Osteoblast (primary cell): Measurements from ENCODE around the gene CAMTA1. TPM values are rescaled to one million over a fixed set of nuclear protein-coding genes. Genes with fewer than 3 reads are reported as not detected.
A peak's percentile ranks its signal among the peaks of the same experiment; 100 is the strongest.

Experiments used
- DNase-seq: peaks from one replicate; pipeline ENCODE4 v3.0.0; 2011; ENCODE audit warnings: low spot score, mixed read lengths; ENCODE audit not compliant: insufficient read length; ENCODE audit errors: missing footprints
- H2AFZ ChIP-seq: 2 replicates; pipeline ENCODE4 v1.6.0; 2011; ENCODE audit warnings: mild to moderate bottlenecking, low read length
- H3K27ac ChIP-seq: 2 replicates; pipeline ENCODE4 v1.5.1; 2011; ENCODE audit warnings: mild to moderate bottlenecking, low read depth, low read length, moderate library complexity
- H3K27me3 ChIP-seq: 2 replicates; pipeline ENCODE4 v1.6.0; 2012; ENCODE audit warnings: mild to moderate bottlenecking, control low read depth, inconsistent platforms, low read length, moderate library complexity; ENCODE audit not compliant: insufficient read depth
- H3K36me3 ChIP-seq: 2 replicates; pipeline ENCODE4 v1.5.1; 2011; ENCODE audit warnings: mild to moderate bottlenecking, low read length, control low read depth, moderate library complexity; ENCODE audit not compliant: insufficient read depth
- H3K4me1 ChIP-seq: 2 replicates; pipeline ENCODE4 v1.5.1; 2011; ENCODE audit warnings: mild to moderate bottlenecking, low read length, control low read depth, moderate library complexity; ENCODE audit not compliant: insufficient read depth
- H3K4me2 ChIP-seq: 2 replicates; pipeline ENCODE4 v1.6.0; 2011; ENCODE audit warnings: mild to moderate bottlenecking, low read length; ENCODE audit not compliant: insufficient read depth
- H3K4me3 ChIP-seq: fragments of 200-600 bp; sonication (generic); 3 replicates; pipeline ENCODE4 v1.5.1; 2012; ENCODE audit warnings: mild to moderate bottlenecking, low read length, inconsistent platforms; ENCODE audit not compliant: insufficient read depth
- H3K79me2 ChIP-seq: 2 replicates; pipeline ENCODE4 v1.6.0; 2012; ENCODE audit warnings: mild to moderate bottlenecking, low read length, control low read depth, inconsistent platforms; ENCODE audit not compliant: insufficient read depth
- H3K9me3 ChIP-seq: 2 replicates; pipeline ENCODE4 v1.5.1; 2011; ENCODE audit warnings: low read depth, low read length, control low read depth
- H4K20me1 ChIP-seq: 2 replicates; pipeline ENCODE4 v1.6.0; 2012; ENCODE audit warnings: mild to moderate bottlenecking, low read length, control low read depth; ENCODE audit not compliant: insufficient read depth
- total RNA-seq: library from RNA; depleted of rRNA; stranded (reverse); fragments of >200 nt; gene quantifications from 2 replicates; pipeline ENCODE4 v1.2.3, GENCODE V29; 2012
- TF ChIP-seq, protein P1 (sequence below): IDR thresholded peaks from 2 replicates; pipeline ENCODE4 v1.5.1; 2011; ENCODE audit warnings: mild to moderate bottlenecking, low read depth, low read length, moderate library complexity; ENCODE audit errors: extremely low read depth

Gene CAMTA1
- total RNA-seq, 1 donor: 47.4 TPM

DNA sequence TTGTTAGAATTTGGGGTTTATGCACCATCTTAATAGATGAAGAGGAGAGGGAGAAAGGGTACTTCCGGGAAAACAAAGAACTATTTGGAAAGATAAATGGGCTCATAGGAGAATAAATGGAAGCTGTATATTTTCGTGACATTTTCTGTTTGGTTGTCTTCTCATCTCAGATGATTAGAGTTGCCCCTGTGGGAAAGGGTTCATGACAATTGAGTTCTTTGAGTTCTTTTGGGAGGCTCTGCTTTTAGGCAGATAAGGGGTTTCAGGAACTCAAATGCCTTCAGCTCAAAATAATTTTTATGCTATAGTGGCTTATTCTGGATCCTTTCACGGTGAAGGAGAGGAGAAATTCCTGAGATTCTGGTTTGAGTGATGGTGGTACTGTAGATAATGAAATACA, 63.6 kb downstream of the CAMTA1 start:
- H4K20me1 ChIP-seq: no peaks in the 10 kb centered on the region
- no peak overlapping the region for H3K27ac ChIP-seq
- H3K36me3 ChIP-seq: peaks cover 9% of the 10 kb centered on the region
- no peak for DNase-seq
- H3K79me2 ChIP-seq: peaks cover 12% of the 10 kb centered on the region
- no peak overlapping the region for H3K4me3 ChIP-seq
- TF ChIP-seq, protein P1, sequence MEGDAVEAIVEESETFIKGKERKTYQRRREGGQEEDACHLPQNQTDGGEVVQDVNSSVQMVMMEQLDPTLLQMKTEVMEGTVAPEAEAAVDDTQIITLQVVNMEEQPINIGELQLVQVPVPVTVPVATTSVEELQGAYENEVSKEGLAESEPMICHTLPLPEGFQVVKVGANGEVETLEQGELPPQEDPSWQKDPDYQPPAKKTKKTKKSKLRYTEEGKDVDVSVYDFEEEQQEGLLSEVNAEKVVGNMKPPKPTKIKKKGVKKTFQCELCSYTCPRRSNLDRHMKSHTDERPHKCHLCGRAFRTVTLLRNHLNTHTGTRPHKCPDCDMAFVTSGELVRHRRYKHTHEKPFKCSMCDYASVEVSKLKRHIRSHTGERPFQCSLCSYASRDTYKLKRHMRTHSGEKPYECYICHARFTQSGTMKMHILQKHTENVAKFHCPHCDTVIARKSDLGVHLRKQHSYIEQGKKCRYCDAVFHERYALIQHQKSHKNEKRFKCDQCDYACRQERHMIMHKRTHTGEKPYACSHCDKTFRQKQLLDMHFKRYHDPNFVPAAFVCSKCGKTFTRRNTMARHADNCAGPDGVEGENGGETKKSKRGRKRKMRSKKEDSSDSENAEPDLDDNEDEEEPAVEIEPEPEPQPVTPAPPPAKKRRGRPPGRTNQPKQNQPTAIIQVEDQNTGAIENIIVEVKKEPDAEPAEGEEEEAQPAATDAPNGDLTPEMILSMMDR: no peak
- no peaks in the 10 kb centered on the region for H3K9me3 ChIP-seq
- H2AFZ ChIP-seq: no peak overlapping the region
- peaks cover 9% of the 10 kb centered on the region for H3K4me1 ChIP-seq
- no peak overlapping the region for H3K4me2 ChIP-seq
- H3K27me3 ChIP-seq: no peaks in the 10 kb centered on the region

DNA sequence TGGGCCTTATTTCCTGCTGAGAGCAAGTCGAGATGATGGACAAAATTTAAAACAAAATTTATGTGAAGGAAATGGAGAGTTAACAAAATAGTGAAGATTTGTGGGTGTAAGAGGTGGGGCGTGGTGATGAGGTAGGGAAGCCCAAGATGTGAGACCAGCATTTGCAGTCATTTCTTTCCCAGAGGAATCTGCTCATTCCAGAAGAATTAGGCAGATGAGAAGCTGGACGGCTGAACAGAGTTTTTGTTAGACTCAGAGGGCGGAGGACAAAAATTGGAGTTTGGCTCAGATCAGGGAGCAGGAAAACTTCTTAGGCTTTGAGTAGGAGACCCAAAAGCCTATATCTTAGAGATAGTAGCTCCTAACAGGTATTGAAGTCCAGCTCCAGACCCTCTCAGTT, 65.3 kb downstream of the CAMTA1 start:
- peaks cover 9% of the 10 kb centered on the region for H3K4me1 ChIP-seq
- TF ChIP-seq, protein P1: no peak
- no peak overlapping the region for H2AFZ ChIP-seq
- H3K27me3 ChIP-seq: no peaks in the 10 kb centered on the region
- H3K4me3 ChIP-seq: no peak overlapping the region
- no peak for DNase-seq
- H3K9me3 ChIP-seq: no peaks in the 10 kb centered on the region
- peak overlapping the region; percentile 26 for H3K4me2 ChIP-seq
- peak overlapping the region; percentile 37 for H3K27ac ChIP-seq
- H3K79me2 ChIP-seq: peaks cover 11% of the 10 kb centered on the region
- H4K20me1 ChIP-seq: no peaks in the 10 kb centered on the region
- peaks cover 12% of the 10 kb centered on the region for H3K36me3 ChIP-seq

- H2AFZ ChIP-seq: no peak overlapping the region
- no peaks in the 10 kb centered on the region for H3K9me3 ChIP-seq
- no peak overlapping the region for H3K4me3 ChIP-seq
- H3K36me3 ChIP-seq: peaks cover 12% of the 10 kb centered on the region
- no peak overlapping the region for H3K27ac ChIP-seq
- peaks cover 9% of the 10 kb centered on the region for H3K79me2 ChIP-seq
- H4K20me1 ChIP-seq: no peaks in the 10 kb centered on the region
- peaks cover 9% of the 10 kb centered on the region for H3K4me1 ChIP-seq
- no peaks in the 10 kb centered on the region for H3K27me3 ChIP-seq
- no peak overlapping the region for H3K4me2 ChIP-seq
- TF ChIP-seq, protein P1: no peak
- no peak for DNase-seq
These were observed 67.1 kb downstream of the CAMTA1 start for GRCh38 chr1:6852136-6852890.

DNA sequence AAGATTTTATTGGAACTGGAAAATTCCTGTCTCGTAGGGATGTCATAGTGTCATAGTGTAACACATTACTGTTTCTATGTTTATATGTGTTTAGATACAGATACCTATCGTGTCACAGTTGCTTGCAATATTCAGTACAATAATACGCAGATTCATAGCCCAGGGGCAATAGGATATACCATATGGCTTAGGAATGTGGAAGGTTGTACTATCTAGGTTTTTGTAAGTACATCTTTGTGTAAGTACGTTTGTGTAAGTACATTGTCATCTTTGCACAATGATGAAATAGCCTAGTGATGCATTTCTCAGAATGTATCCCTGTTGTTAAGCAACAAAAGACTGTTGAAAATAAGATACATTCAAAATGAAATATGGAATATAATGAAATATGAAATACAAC, 68.9 kb downstream of the CAMTA1 start:
- TF ChIP-seq, protein P1: no peak
- peaks cover 16% of the 10 kb centered on the region for H3K4me1 ChIP-seq
- no peak overlapping the region for H3K4me2 ChIP-seq
- no peak for DNase-seq
- H3K9me3 ChIP-seq: no peaks in the 10 kb centered on the region
- no peak overlapping the region for H3K4me3 ChIP-seq
- peaks cover 12% of the 10 kb centered on the region for H3K36me3 ChIP-seq
- H3K79me2 ChIP-seq: peaks cover 7% of the 10 kb centered on the region
- H3K27me3 ChIP-seq: no peaks in the 10 kb centered on the region
- H2AFZ ChIP-seq: no peak overlapping the region
- H3K27ac ChIP-seq: no peak overlapping the region
- H4K20me1 ChIP-seq: no peaks in the 10 kb centered on the region
